NCI-H1105 (cell line): ENCODE results near the gene PPP6R1.

Experiments
- DNase-seq: peaks from one replicate; lab custom pipeline; 2025; lab: John Stamatoyannopoulos, UW

Gene PPP6R1

GRCh38 chr19:55258828-55259539 is at the start of gene PPP6R1:
Gene PPP6R1, minus strand, starts transcription at chr19:55259017. Its CDS starts 11,914 bp downstream, at chr19:55247103.
- DNase-seq, result peak; percentile 99

DNA sequence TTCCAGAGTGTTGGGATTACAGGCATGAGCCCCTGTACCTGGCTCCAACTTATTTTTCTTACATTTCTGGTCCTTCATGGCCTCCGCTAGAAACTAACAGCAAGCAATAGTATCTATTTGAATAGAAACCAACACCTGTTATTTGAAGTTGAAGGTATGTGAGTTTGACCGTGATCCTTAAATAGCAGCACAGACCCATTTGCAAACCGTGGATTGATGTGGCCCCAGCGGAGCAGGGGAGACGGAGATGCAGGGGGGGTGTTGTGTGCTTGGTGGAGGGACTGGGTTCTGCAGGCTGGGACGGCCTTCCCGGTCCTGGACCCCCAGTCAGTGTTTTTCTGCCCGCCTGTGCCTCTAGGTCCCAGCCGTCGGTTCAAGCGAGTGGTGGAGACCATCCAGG is 49.5 kb upstream of the PPP6R1 start:
- no peak for DNase-seq

- no peak for DNase-seq
Observed at GRCh38 chr19:55306712-55307111, 47.9 kb upstream of the PPP6R1 start.

DNA sequence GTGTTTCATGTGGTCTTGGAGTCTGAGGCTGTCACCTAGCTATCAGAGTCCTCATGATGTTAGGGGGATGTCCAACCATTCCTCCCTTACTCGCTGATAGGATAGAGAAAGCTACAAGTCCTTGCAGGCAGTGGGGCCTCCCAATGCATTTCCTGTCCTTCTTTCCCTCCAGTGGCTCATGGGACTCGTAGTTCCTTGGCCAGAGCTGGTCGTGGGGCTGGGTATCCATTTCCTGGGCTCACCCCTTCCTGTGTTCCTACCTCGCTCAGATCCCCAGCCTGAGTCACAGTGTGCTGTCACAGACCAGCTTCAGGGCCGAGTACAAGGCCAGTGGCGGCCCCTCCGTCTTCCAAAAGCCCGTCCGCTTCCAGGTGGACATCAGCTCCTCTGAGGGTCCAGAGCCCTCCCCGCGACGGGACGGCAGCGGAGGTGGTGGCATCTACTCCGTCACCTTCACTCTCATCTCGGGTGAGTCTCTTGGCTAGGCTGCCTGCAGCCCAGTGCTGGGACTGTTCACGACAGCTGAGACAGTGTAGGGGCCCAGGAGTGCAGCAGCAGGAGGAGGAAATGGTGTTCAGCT is 47.3 kb upstream of the PPP6R1 start:
- no peak for DNase-seq

DNA sequence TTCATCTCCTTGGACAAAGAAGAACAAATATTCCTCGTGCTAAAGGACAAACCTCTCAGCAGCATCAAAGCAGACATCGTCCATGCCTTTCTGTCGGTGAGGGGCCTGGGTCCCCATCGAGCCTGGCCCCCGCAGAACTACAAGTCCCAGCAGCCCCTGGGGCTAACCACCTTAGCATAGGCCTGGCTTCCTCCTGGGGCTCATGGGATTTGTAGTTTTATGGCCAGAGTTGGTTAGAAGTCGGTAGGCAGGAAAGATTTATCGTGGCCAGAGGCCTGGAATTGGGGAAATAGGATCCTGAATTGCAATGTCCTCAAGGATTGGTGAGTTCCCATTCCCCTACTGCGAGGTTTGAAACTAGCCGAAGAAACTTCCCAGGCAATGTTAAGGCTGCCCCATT is 46.7 kb upstream of the PPP6R1 start:
- peak; percentile 2 for DNase-seq

DNA sequence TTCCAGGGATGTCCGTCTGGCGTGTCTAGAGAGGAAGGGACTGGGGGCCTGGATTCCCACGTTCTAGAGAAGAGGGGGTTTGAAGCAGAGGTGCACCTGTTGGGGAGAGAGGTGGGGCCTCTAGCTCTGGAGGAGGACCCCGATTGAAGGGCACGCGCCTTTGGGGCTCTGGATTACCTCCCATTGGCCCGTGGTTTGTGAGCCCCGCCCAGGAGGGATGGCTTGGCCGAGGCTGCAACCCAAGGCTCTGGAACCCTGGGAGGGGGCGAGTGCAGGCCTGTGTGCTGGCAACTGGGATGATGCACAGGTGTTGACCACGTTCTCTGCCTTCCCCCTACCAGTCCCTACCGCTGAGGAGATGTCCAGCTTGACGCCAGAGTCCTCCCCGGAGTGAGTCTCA is 46.2 kb upstream of the PPP6R1 start:
- DNase-seq, result no peak

DNA sequence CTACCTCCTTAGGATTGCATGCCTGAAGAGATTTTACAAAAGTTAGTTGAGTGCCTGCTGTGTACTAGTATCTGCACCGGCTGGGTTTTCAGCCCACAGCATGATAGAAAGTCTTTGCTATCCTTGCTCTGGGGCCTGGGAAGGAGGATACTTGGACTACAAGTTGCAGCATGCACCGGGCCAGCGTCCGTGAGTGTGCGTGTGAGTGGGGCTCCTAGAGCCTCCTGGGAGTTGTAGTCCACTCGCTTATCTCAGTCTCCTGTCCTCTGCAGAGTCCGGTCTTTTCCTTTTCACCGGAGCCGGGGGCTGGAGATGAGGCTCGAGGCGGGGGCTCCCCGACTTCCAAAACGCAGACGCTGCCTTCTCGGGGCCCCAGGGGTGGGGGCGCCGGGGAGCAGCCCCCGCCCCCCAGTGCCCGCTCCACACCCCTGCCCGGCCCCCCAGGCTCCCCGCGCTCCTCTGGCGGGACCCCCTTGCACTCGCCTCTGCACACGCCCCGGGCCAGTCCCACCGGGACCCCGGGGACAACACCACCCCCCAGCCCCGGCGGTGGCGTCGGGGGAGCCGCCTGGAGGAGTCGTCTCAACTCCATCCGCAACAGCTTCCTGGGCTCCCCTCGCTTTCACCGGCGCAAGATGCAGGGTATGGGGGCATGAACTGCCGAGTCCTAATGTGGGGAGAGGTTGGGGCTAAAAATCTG is 45.6 kb upstream of the PPP6R1 start:
- DNase-seq, result no peak

DNA sequence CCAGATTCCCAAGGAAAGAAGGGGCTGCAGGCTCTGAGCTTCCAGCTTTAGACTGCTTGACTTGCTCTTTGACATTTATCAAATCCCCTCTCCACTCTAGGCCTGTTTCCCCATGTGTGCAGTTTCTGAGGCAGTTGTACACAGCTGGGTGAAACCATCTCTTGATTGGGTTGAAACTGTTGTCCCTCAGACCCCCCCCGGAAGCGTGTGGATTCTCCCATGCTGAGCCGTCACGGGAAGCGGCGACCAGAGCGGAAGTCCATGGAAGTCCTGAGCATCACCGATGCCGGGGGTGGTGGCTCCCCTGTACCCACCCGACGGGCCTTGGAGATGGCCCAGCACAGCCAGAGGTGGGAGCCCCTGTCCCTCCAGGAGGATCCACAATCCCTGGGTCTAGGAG is 44.7 kb upstream of the PPP6R1 start:
- DNase-seq, result no peak

DNA sequence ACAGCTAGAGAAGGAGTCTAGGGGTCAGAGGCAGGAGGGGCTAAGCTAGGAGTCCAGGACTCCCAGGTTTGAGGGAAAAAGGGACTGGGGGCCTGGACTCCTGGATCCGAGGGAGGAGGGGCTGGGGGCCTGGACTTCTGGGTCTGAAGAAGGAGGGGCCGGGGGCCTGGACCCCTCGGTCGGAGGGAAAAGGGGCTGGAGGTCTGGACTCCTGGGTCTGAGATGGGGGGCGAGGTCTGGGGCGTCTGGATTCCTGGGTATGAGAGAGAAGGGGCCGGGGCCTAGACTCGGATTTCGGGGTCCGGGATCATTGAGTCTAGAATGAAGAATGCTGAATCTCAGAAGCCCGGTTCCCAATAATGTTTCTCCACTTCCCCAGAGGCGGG is 43.5 kb upstream of the PPP6R1 start:
- DNase-seq, result no peak

DNA sequence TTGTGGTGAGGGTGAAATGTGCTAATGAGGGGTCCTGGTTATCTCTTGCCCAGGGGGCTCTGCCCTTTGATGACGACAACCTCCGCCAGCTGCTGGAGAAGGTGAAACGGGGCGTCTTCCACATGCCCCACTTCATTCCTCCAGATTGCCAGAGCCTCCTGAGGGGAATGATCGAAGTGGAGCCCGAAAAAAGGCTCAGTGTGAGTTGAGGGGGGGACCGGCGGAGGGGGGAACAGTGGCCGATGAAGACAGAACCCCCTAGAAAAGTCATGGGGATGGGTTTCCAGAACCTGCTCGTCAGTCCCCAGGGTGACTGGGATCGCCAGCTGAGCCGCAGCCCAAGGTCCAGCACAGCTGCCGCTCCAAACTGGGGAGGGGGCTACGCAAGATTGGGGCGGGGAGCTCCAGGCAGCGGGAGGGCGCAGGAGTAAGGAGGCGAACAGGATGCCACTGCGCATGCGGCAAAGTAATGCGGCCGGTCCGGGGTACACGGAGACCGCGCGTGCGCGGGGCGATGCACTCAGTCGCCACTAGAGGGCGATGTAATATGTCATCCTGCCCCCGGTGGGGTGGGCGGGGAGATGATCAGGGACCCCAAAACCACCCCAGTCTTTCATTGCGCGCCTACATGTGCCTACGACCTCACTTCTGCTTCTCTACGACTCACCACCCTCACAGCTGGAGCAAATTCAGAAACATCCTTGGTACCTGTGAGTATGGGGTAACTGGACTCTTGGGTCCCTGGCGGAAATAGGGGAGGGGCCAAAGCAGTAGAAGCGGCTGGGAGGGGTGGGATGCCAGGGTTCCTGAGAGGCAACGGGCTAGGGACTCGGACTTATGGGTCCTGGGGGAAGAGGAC is 42.9 kb upstream of the PPP6R1 start:
- peak; percentile 85 for DNase-seq

GRCh38 chr19:55300886-55301458 is 42.2 kb upstream of the PPP6R1 start:
- no peak for DNase-seq

DNA sequence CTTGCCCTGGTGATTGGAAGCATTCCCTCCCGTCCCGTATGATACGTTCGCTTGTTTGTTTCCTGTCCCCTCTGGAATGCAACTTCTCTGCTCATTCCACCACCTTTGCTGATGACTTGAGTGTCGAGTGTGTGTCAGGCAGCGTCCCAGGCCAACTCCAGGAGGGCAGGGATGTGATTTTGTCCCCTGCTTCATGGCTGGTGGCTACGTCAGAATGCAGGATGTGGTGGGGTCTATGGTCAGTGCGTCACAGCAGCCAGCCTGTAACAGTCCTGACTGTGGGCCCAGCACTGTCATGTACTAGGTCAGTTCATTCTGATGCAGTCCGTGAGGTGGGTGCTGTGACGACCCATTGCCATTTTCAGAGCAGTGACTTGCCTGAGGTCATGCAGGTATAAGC is 41.2 kb upstream of the PPP6R1 start:
- no peak for DNase-seq

DNA sequence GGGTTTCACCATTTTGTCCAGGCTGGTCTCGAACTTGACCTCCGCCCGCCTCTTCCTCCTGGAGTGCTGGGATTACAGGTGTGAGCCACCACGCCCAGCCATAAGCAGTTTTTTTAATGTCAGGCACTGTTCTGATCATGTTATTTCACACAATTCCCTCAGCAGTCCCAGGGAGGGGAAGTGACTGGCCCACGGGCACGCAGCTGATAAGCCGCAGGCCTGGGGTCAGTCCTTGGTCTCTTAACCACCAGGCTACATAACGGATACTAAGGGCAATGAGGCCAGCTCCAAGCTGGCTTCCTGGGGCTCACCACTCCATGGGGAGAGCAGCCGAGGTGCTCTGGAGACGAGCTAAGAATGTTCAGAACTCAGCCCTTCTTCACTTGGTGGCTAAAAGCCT is 38.5 kb upstream of the PPP6R1 start:
- no peak for DNase-seq

- DNase-seq, result no peak
Observed at GRCh38 chr19:55289117-55289796, 30.4 kb upstream of the PPP6R1 start.

- no peak for DNase-seq
Observed at GRCh38 chr19:55287361-55288079, 28.7 kb upstream of the PPP6R1 start.

- no peak for DNase-seq
Observed at GRCh38 chr19:55285229-55285890, 26.5 kb upstream of the PPP6R1 start.

GRCh38 chr19:55284405-55285058 is 25.7 kb upstream of the PPP6R1 start:
- peak; percentile 36 for DNase-seq

GRCh38 chr19:55283548-55284377 is 24.9 kb upstream of the PPP6R1 start, which contains the start of gene BRSK1:
Gene BRSK1, plus strand, starts transcription at chr19:55283997. Its CDS starts 446 bp downstream, at chr19:55284443.
- peak; percentile 89 for DNase-seq
